Transverse colon (tissue), 4 donors: ENCODE measurements around the gene TMEM86A.

Source experiments
- CTCF ChIP-seq, 5 experiments: fragments of 200-600 bp in 3 of 5; fragments of 450-650 bp in 2 of 5; sonication (generic) in 3 of 5; IDR thresholded peaks; 1 replicate in 2 of 5; 2 replicates in 3 of 5; pipeline ENCODE4 v1.5.1; 2016 to 2017; ENCODE audit warnings: antibody characterized with exemption in 5 of 5, inconsistent platforms in 3 of 5, mild to moderate bottlenecking in 2 of 5, moderate library complexity in 1 of 5
- POLR2AphosphoS5 ChIP-seq, 3 donors: sonication (generic); formaldehyde crosslinking; IDR thresholded peaks; one replicate each; pipeline ENCODE4 v1.6.1; 2016; ENCODE audit warnings: antibody characterized with exemption in 3 of 3

GRCh38 chr11:18700375-18700774 lies 1.8 kb downstream of the TMEM86A start:
- TF ChIP-seq POLR2AphosphoS5 (IDR thresholded peaks at IDR 0.05), result no peak
- TF ChIP-seq CTCF (IDR thresholded peaks at IDR 0.05), result no peak
